Activated T-cell treated with anti-CD3 and anti-CD28 coated beads, Interleukin-2, amount 50 U/mL, for 24 hours (primary cell): ENCODE results near the gene NEUROD1.
A peak's percentile ranks its signal among the peaks of the same experiment; 100 is the strongest.
"Not testable (repeated sequence)": the region's sequence is repeated elsewhere in the genome, so short reads cannot be mapped to it uniquely, and the experiment has no call there.

Experiments used
- DNase-seq: peaks from one replicate; pipeline ENCODE4 v3.0.0-alpha.2; 2020
- H3K27ac Mint-ChIP-seq: 2 replicates; pipeline ENCODE4 v1.8.0; 2020; ENCODE audit warnings: mild to moderate bottlenecking, mixed read lengths
- H3K27me3 Mint-ChIP-seq: 2 replicates; pipeline ENCODE4 v1.8.0; 2020; ENCODE audit warnings: mixed read lengths
- H3K36me3 Mint-ChIP-seq: 2 replicates; pipeline ENCODE4 v1.8.0; 2020; ENCODE audit warnings: low read depth, mixed read lengths
- H3K4me1 Mint-ChIP-seq: 2 replicates; pipeline ENCODE4 v1.8.0; 2020; ENCODE audit warnings: low read depth, mixed read lengths
- H3K4me3 Mint-ChIP-seq: 2 replicates; pipeline ENCODE4 v1.8.0; 2020; ENCODE audit warnings: mild to moderate bottlenecking, moderate library complexity, mixed read lengths
- H3K9me3 Mint-ChIP-seq: 2 replicates; pipeline ENCODE4 v1.8.0; 2020; ENCODE audit warnings: mixed read lengths

The NEUROD1 gene

DNA sequence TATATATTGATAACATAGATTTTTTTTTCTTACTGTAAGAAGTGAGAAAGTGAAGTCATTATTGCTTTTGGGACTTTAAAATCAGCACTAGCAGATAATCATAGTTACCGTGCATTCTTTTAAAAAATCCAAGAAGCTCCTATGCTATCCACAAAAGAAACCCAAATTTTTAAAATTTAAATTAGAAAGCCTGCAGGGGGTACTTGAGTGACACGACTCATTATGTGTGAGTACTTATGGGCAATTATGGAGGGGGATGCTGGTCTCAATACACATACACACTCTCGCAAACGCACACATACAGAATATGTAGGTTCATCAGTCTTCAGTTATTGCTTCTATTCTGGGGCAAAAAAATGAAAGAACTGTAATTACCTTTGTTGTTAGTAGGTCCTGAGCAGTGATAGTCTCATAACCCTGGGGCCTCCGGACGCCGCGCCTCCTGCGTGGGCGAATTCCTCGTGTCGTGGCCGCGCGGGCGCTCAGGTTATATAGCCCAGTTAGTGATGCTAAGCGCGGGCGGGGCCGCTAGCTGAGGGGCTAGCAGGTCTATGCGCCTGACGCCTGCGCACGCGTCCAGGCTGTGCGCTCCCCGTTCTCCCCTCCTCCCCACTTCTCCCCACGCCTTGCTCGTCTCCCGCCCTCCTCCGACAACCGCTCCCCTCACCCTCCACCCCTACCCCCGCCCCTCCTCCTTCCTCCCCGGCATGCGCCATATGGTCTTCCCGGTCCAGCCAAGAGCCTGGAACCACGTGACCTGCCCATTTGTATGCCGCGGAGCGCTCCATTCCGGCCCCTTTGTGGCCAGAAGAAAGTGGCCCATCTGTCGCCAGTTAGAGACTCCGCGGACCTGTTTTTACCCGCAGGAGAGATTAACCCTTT, at the start of gene NEUROD1:
Gene NEUROD1, minus strand, starts transcription at position 463 of the 882 bp plus-strand sequence. CDS start 1,657 bp downstream, outside the sequence.
- Mint-ChIP-seq H3K4me3 (peak within 1 kb of the TSS; percentile 53), H3K27ac (no peak within 1 kb of the TSS), H3K9me3 (peaks cover 3% of the 10 kb centered on the region), H3K4me1 (peaks cover 62% of the 10 kb centered on the region), H3K36me3 (no peaks in the 10 kb centered on the region), H3K27me3 (peaks cover 88% of the 10 kb centered on the region)
- no peak for DNase-seq

DNA sequence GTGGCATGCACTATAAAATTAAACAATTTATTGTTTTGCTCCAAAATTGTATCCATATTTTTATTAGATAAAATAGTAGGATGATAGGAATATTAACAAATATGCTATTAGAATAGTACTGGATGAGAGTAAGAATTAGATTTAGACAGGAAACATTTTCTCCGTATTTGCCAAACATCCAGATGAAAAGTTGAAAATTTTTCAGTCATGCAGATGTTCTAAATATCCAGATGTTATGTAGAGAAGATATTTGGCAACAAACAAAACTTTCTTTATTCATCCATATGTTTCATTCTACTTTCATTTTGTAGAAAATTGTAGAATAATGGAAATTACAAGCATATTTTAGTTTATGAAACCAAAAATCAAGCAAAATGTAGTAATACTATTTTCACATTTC, 45.2 kb upstream of the NEUROD1 start:
- no peak for DNase-seq
- Mint-ChIP-seq H3K4me3 (no peak overlapping the region), H3K4me1 (no peaks in the 10 kb centered on the region), H3K27me3 (peaks cover 36% of the 10 kb centered on the region), H3K9me3 (no peaks in the 10 kb centered on the region), H3K36me3 (no peaks in the 10 kb centered on the region), H3K27ac (no peak overlapping the region)

DNA sequence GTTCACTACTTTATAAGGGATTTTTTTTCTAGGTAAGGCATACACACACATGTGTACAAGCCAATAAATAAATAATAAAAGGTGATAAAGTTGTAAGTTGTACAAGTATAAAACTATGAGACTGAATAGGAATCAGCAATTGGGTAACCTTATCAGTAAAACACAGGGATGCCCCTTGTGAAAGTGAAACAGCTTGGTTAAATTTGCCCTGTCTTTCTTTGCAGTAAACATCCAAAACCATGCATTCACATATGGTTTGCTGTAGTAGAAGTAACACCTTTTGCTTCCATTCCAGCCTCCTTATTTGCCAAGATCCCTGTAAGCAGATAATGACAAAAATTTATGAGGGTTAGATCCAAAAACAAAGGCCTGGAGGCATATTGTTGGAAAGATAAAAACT, 44.3 kb upstream of the NEUROD1 start:
- Mint-ChIP-seq H3K4me1 (no peaks in the 10 kb centered on the region), H3K27me3 (peaks cover 29% of the 10 kb centered on the region), H3K4me3 (no peak overlapping the region), H3K36me3 (no peaks in the 10 kb centered on the region), H3K9me3 (no peaks in the 10 kb centered on the region), H3K27ac (no peak overlapping the region)
- no peak for DNase-seq

DNA sequence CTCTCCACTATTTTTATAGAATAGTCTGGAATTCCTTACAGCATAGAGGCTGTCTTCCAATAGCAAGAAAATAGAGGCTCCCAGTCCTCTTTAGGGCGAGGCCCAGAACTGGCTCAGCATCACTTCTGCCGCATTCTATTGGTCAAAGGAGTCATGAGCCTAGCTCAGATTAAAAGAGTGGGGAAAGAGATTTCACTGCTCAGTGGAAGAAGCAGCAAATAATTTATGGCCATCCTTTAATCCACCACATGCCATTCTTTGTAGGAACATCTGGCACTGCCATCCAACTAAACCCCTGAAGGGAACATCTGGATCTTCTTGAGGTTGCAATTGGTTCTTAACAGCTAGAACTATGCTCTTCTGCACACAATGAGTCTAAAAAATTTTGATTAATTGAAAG, 43.4 kb upstream of the NEUROD1 start:
- H3K36me3 Mint-ChIP-seq, result no peaks in the 10 kb centered on the region
- no peaks in the 10 kb centered on the region for H3K4me1 Mint-ChIP-seq
- no peak overlapping the region for H3K27ac Mint-ChIP-seq
- H3K9me3 Mint-ChIP-seq, result no peaks in the 10 kb centered on the region
- H3K4me3 Mint-ChIP-seq, result no peak overlapping the region
- DNase-seq, result no peak
- peaks cover 29% of the 10 kb centered on the region for H3K27me3 Mint-ChIP-seq

DNA sequence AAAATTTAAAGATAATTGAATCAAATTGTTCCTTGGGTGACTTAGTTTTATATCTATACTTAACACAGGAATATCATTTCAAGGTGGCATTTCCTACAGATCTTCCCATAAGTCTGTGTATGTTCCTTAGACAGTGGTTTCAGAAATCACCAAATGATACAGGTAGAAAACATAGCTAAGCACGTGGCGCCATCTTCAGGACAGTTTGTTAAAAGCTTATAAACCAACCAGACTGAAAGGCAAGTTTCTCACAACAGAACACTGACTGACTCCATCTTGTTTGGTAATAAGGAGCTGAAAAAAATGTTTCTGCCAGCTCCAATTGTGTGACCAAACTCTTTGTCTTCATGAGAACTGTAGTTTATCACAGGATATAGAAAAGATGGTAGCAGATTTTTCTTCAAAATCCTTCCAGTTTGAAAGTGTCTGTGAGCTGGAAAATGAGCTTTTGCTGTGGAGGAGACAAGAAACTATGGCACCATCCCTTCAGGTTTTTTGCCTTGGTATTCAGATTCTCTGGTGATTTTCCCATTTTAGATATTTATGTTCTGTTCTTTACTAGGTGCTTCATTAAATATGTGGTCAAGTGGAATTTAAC, 34.8 kb upstream of the NEUROD1 start:
- Mint-ChIP-seq H3K27me3 (no peaks in the 10 kb centered on the region), H3K4me1 (no peaks in the 10 kb centered on the region), H3K9me3 (no peaks in the 10 kb centered on the region), H3K36me3 (no peaks in the 10 kb centered on the region), H3K4me3 (no peak overlapping the region), H3K27ac (no peak overlapping the region)
- peak; percentile 61 for DNase-seq

DNA sequence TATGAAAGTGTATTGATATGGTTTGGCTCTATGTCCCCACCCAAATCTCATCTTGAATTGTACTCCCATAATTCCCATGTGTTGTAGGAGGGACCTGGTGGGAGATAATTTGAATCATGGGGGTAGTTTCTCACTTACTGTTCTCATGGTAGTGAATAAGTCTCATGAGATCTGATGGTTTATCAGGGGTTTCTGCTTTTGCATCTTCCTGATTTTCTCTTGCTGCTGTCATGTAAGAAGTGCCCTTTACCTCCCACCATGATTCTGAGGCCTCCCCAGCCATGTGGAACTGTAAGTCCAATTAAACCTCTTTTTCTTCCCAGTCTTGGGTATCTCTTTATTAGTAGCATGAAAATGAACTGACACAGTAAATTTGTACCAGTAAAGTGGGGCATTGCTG, 30.7 kb upstream of the NEUROD1 start:
- H3K36me3 Mint-ChIP-seq, DNase-seq, H3K27me3 Mint-ChIP-seq, H3K4me3 Mint-ChIP-seq, H3K9me3 Mint-ChIP-seq, H3K4me1 Mint-ChIP-seq, H3K27ac Mint-ChIP-seq: not testable (repeated sequence)

DNA sequence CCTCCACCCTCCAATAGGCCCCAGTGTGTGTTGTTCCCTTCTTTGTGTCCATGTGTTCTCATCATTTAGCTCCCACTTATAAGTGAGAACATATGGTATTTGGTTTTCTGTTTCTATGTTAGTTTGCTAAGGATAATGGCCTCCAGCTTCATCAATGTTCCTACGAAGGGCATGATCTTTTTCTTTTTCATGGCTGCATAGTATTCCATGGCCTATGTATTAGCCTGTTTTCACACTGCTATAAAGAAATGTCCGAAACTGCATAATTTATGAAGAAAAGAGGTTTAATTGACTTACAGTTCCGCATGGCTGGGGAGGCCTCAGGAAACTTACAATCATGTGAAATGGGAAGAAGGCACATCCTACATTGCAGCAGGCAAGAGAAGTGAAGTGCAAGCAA, 22.2 kb upstream of the NEUROD1 start:
- not testable (repeated sequence) for H3K9me3 Mint-ChIP-seq, H3K27ac Mint-ChIP-seq, H3K27me3 Mint-ChIP-seq, H3K4me1 Mint-ChIP-seq, DNase-seq, H3K36me3 Mint-ChIP-seq, H3K4me3 Mint-ChIP-seq

DNA sequence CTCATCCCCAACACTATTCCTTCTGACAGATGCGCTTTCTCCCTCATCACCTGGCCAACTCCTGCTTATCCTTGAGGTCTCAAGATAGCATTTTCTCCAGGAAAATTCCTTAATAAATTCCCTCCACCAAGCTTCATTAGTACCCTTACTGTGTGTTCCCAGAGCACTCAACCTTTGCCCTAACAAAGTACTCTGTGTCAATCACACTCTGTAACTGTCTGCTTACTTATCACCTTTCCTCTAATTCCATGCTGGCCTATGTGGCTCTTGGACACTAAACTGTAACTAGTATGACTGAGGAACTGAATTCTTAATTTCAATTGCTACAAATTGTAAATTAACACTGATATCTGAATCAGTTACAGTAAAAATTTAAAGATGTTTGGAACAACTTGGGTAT, 17.9 kb upstream of the NEUROD1 start:
- H3K4me3 Mint-ChIP-seq, result no peak overlapping the region
- H3K27ac Mint-ChIP-seq, result no peak overlapping the region
- DNase-seq, result no peak
- peaks cover 15% of the 10 kb centered on the region for H3K27me3 Mint-ChIP-seq
- no peaks in the 10 kb centered on the region for H3K36me3 Mint-ChIP-seq
- H3K9me3 Mint-ChIP-seq, result peaks cover 6% of the 10 kb centered on the region
- H3K4me1 Mint-ChIP-seq, result no peaks in the 10 kb centered on the region

DNA sequence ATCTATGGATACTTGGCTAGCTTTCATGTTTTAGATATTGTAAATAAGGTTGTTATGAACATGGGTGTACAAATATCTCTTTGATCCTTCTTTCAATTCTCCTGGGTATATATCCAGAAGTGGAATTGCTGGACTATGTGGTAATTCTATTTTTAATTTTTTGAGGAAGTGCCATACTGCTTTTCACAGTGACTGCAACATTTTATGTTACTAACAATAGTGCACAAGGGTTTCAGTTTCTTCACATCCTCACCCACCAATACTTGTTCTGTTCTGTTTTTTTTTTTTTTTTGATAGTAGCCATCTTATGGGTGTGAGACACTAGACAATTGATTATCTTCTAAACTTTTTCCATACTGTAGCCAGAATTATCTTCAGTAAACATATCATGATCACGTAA, 17.3 kb upstream of the NEUROD1 start:
- H3K36me3 Mint-ChIP-seq, result no peaks in the 10 kb centered on the region

DNA sequence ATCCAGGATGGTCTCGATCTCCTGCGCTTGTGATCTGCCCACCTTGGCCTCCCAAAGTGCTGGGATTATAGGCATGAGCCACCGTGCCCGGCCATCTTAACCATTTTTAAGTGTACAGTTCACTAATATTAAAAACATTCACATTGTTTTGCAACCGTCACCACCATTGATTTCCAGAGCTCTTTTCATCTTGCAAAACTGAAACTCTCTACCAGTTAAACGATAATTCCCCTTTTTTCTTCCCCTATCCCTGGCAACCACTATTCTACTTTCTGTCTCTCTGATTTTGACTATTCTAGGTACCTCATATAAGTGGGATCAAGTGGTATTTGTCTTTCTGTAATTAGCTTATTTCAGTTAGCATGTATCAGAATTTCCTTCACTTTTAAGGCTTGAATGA, 16.8 kb upstream of the NEUROD1 start:
- H3K36me3 Mint-ChIP-seq, result no peaks in the 10 kb centered on the region
- peaks cover 15% of the 10 kb centered on the region for H3K27me3 Mint-ChIP-seq
- H3K9me3 Mint-ChIP-seq, result no peaks in the 10 kb centered on the region
- H3K27ac Mint-ChIP-seq, result no peak overlapping the region
- no peak for DNase-seq
- no peaks in the 10 kb centered on the region for H3K4me1 Mint-ChIP-seq
- H3K4me3 Mint-ChIP-seq, result no peak overlapping the region

More for the DNA sequence above, 17.3 kb upstream of the NEUROD1 start:
- Mint-ChIP-seq H3K27me3 (peaks cover 15% of the 10 kb centered on the region), H3K9me3 (peaks cover 4% of the 10 kb centered on the region), H3K4me1 (no peaks in the 10 kb centered on the region), H3K27ac (no peak overlapping the region), H3K4me3 (no peak overlapping the region)
- DNase-seq, result no peak

DNA sequence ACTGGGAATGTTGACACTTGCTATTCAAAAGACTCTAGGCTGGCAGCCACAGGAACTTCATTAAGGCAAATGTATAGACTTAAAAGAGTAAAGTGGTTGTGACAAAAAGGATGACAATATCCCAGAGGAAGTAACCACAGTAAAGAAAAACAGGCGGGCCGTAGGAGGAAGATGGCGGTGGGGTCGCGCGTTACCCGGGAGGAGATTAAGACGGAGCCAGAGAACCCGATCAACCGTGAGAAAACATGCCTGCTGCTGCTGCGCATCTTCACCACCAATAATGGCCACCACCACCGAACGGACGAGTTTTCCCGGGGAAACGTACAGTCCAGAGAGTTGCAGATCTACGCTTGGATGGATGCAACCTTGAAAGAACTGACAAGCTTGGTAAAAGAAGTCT, 14.0 kb upstream of the NEUROD1 start:
- Mint-ChIP-seq H3K4me3 (no peak overlapping the region), H3K27ac (no peak overlapping the region), H3K36me3 (no peaks in the 10 kb centered on the region), H3K4me1 (no peaks in the 10 kb centered on the region), H3K9me3 (no peaks in the 10 kb centered on the region), H3K27me3 (peaks cover 21% of the 10 kb centered on the region)
- no peak for DNase-seq

DNA sequence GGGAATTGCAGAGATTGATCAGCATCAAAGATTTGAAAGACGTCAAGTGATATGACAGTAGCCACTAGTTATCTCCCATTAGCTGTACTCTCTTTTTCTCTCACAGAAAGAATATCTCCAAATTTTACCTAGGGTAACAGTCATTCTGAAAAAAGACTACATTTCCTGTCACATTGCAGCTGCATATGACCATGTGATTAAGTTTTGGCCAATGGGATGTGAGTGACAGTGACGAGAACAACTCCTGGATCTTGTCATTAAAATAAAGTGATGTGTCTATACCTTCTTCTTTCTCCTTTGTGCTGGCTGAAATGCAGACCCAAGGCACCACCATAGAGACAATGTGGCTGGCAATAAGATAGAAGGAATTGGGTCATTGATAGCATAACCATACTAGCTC, 10.5 kb upstream of the NEUROD1 start:
- Mint-ChIP-seq H3K4me3 (no peak overlapping the region), H3K9me3 (no peaks in the 10 kb centered on the region), H3K27ac (no peak overlapping the region), H3K27me3 (peaks cover 36% of the 10 kb centered on the region), H3K36me3 (no peaks in the 10 kb centered on the region), H3K4me1 (no peaks in the 10 kb centered on the region)
- no peak for DNase-seq

DNA sequence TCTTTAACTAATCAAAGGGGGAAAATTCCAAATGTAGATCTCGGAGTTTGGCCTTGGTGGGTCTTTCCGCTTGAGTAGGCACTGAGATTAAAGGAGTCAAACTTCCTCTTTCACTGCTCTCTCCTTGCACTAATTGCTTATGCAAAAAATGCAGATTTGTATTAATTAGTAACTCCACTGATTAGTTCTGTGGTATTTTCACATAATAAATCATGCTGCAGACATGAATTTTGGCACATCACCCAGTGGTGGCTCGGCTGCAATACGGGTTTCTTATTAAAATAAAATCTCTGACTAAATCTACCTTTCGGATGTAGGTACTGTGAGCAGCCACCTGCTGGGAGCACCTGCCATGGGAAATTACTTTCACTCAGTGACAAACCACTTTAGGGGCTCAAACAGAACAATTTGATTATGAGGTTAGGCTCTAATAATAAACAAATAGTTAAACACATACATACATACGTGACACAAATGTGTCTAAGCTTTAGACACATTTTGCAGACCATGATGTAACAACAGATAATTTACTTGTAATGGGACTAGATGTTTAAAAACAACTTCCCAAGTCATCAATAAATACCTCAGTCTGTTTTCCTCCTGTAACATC, 6.4 kb upstream of the NEUROD1 start:
- Mint-ChIP-seq H3K27me3 (peaks cover 74% of the 10 kb centered on the region), H3K9me3 (no peaks in the 10 kb centered on the region), H3K4me1 (peaks cover 28% of the 10 kb centered on the region), H3K4me3 (no peak overlapping the region), H3K36me3 (no peaks in the 10 kb centered on the region), H3K27ac (no peak overlapping the region)
- DNase-seq, result no peak

DNA sequence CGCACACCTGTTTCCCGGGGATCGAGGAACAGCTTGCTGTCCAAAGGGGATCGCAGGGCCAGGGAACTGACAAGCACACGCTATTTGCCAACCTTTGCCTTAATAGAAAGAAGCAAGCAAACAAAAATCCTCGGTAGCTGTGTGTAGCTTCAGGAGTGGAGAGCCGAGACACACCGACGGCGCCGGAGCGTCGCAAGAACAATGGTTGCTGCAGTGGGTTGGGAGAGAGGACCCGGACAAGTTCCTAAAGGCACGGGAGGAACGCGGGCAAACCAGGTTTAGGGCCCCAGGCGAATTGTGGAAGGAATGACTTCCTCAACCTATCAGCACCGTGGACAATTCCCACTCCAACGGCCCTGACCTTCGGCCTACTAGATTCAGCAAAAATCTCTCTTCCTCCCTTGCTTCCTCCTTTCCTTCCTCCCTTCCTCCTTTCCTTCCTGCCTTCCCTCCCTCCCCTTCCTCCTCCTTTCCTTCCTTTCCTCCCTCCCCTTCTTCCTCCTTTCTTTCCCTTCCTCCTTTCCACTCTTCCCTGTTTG, 4.9 kb upstream of the NEUROD1 start:
- DNase-seq, result no peak
- no peak overlapping the region for H3K27ac Mint-ChIP-seq
- peaks cover 42% of the 10 kb centered on the region for H3K4me1 Mint-ChIP-seq
- H3K9me3 Mint-ChIP-seq, result no peaks in the 10 kb centered on the region
- no peak overlapping the region for H3K4me3 Mint-ChIP-seq
- H3K27me3 Mint-ChIP-seq, result peaks cover 81% of the 10 kb centered on the region
- H3K36me3 Mint-ChIP-seq, result no peaks in the 10 kb centered on the region
